Measurements from ENCODE around the gene FCRL6.

FCRL6 gene

DNA sequence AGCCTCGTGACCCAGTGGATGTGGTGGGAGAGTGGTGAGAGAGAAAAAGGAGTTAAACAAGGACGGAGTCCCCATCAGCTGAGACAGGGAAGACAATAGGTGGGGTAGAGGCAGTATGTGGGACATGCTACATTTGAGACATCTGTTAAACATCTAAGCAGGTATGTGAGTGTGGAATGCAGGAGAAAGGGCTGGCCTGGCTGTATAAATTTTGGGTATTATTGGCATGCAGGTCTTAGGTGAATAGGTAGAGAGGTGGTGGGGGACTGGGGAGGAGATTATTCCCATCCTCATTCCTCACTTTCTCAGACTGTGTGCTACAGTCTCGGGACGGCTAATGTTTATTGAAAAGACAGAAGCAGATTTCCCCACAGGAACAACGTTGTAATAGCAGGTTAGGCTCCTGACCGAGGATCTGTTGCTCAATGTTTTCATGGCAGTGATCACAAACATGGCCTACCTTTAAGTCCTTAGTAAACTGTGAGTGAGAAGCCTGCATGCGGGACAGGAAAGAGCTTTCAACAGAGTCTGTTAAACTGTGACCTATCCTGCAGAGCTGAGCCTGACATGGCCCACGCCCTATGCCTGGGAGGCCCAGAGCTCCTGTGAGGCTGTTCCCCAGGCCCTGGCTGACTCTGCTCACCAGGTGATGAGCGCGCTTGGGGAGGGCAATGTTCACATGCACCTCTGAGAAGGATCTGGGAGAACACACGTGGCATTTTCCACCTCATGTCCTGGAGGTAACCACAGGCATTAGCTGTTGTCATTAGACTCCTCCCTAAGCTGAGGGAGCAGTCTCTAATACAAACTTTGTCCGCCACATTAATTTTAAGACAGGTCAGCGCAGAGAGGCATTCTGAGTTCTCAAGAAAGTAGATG, 43.8 kb downstream of the FCRL6 start:
- TF ChIP-seq, protein P1, sequence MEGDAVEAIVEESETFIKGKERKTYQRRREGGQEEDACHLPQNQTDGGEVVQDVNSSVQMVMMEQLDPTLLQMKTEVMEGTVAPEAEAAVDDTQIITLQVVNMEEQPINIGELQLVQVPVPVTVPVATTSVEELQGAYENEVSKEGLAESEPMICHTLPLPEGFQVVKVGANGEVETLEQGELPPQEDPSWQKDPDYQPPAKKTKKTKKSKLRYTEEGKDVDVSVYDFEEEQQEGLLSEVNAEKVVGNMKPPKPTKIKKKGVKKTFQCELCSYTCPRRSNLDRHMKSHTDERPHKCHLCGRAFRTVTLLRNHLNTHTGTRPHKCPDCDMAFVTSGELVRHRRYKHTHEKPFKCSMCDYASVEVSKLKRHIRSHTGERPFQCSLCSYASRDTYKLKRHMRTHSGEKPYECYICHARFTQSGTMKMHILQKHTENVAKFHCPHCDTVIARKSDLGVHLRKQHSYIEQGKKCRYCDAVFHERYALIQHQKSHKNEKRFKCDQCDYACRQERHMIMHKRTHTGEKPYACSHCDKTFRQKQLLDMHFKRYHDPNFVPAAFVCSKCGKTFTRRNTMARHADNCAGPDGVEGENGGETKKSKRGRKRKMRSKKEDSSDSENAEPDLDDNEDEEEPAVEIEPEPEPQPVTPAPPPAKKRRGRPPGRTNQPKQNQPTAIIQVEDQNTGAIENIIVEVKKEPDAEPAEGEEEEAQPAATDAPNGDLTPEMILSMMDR (IDR thresholded peaks at IDR 0.05; ENCODE audit: low read depth, low read length) = no peak
- H3K4me3 ChIP-seq (ENCODE audit: low read depth, low read length) = no peak overlapping the region

DNA sequence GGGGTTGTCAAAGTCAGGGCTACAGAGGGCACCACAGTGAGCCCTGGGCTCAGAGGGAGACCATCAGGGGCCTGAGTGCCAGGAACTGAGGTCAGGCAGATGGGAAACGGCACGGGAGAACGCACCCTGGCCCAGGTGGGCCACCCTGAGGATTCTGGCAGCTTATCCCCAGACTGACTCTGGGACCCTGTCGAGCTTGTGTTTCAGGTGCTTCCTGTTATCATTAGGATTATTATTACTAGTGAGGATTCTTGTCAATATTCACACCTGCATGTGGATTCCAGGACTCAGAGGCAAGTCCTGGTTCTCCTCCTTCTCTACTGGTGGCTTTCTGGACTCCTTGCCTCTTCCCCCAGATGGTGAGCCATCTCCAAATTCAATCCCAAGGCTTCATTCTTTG, 45.1 kb downstream of the FCRL6 start:
- H3K4me3 ChIP-seq (ENCODE audit: low read depth, low read length) = no peak overlapping the region
- TF ChIP-seq, protein P1 (IDR thresholded peaks at IDR 0.05; ENCODE audit: low read depth, low read length) = no peak

- TF ChIP-seq, protein P1 (IDR thresholded peaks at IDR 0.05; ENCODE audit: low read depth, low read length) = no peak
- no peak overlapping the region for H3K4me3 ChIP-seq (ENCODE audit: low read depth, low read length)
Observed at GRCh38 chr1:159848326-159848725, 46.2 kb downstream of the FCRL6 start.

DNA sequence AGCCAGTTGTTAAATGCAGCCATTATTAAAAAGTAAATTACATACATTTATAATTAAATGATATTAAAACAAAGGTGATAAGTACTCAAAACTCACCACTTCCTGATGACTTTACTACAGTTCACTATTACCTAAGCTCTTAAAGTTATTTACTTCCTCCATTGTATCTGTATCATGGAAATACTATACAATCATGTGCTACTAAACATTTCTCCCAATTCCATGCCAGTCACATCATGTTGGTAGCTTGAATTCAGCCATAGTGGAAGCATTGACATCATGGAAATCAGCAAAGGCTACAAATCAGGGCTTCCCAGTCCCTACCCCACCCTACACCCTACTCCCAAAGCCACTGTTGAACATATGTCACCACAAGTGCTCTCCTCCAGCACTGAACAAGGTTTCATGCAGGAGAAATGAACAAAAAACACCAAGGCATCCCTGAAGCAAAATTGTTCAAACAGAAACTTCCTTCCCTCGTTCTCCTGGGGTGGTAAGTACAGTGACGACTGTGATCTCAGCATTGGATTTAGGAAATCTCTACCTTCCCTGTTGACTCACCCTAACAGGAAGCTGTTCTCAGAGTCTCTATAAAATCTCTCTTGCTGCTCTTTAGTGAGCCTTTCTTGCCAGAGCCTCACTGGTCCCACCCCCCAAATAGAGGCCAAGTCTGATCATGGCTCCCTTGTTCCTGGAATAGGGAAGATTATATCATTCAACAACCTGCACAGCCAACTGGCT, 47.6 kb downstream of the FCRL6 start:
- TF ChIP-seq, protein P1 (IDR thresholded peaks at IDR 0.05; ENCODE audit: low read depth, low read length) = no peak
- H3K4me3 ChIP-seq (ENCODE audit: low read depth, low read length) = no peak overlapping the region

- H3K4me3 ChIP-seq (ENCODE audit: low read depth, low read length) = no peak overlapping the region
- TF ChIP-seq, protein P1 (IDR thresholded peaks at IDR 0.05; ENCODE audit: low read depth, low read length) = no peak
Observed at GRCh38 chr1:159851407-159851806, 49.2 kb downstream of the FCRL6 start.

DNA sequence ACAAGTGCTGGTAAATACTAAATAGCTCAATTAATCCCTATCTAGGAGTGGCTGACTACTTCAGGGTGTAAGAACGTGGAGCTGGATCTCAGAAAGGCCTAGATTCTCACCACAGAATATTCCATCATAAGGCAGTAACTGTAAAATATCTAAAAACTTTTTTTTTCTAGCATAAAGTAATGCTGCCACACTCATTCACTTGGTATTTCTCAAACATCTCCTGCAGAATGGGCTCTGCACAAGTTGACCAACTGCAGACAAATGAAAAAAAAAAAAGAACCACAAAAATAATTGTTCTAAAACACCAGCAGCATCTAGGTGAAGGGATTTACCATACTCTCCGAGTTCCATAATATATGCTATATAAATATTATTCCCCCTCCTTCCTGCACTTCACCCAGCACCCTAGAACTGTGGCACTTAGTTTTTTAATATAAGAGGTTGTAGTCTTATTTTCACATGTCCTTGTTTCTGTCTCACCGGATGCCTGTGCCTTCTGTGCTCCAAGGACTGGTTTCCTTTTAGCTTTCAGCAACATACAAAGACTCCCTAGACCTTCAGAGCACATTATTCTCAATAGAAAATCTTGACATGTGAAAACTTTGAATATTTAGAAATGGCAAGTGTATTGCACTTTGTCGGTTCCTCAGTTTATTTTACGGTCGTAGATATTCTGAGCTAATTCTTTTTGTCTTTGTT, 51.4 kb downstream of the FCRL6 start:
- TF ChIP-seq, protein P1 (IDR thresholded peaks at IDR 0.05; ENCODE audit: low read depth, low read length) = no peak
- peak overlapping the region; percentile 64 for H3K4me3 ChIP-seq (ENCODE audit: low read depth, low read length)

Measured in WI38 (cell line).